Adrenal gland (tissue), 12 donors: ENCODE results near the gene TNIK. TPM values are rescaled to one million over a fixed set of nuclear protein-coding genes. Genes with fewer than 3 reads are reported as not detected.

Experiments
- DNase-seq, 7 donors: peaks; one replicate each; pipeline ENCODE4 v3.0.0-alpha.2; 2019 to 2020
- H3K27ac ChIP-seq, 5 donors: fragments of 200-600 bp; sonication (generic) in 4 of 5; 1 replicate in 3 of 5; 2 replicates in 2 of 5; pipeline versions ENCODE4 v1.5.1 to v1.8.0; 2016 to 2020; ENCODE audit warnings: mild to moderate bottlenecking in 1 of 5
- H3K27me3 ChIP-seq: fragments of 200-600 bp; 2 replicates; pipeline ENCODE4 v1.8.0; 2021
- H3K36me3 ChIP-seq, 2 donors: fragments of 200-600 bp; replicated peaks in 1 of 2; 1 replicate in 1 of 2; 2 replicates in 1 of 2; pipeline versions ENCODE4 v1.5.1 to v1.8.0; 2018 to 2022
- H3K4me1 ChIP-seq, 2 donors: fragments of 200-600 bp; replicated peaks in 1 of 2; 1 replicate in 1 of 2; 2 replicates in 1 of 2; pipeline versions ENCODE4 v1.5.1 to v1.8.0; 2018 to 2021
- H3K4me3 ChIP-seq, 4 donors: fragments of 200-600 bp; sonication (generic) in 3 of 4; one replicate each; pipeline ENCODE4 v1.5.1; 2016 to 2018
- H3K9me3 ChIP-seq, 3 donors: fragments of 200-600 bp; sonication (generic) in 1 of 3; replicated peaks in 1 of 3; 1 replicate in 2 of 3; 2 replicates in 1 of 3; pipeline versions ENCODE4 v1.5.1 to v1.8.0; 2016 to 2021
- CTCF ChIP-seq, 6 experiments: fragments of 450-650 bp in 4 of 6; fragments of 200-600 bp in 2 of 6; sonication (generic) in 1 of 6; IDR thresholded peaks; 1 replicate in 5 of 6; 2 replicates in 1 of 6; pipeline versions ENCODE4 v1.5.1 to v1.8.0; 2016 to 2021; ENCODE audit warnings: antibody characterized with exemption in 6 of 6, mild to moderate bottlenecking in 2 of 6, moderate library complexity in 1 of 6
- POLR2A ChIP-seq, 2 donors: fragments of 450-650 bp; IDR thresholded peaks; one replicate each; pipeline ENCODE4 v1.6.1; 2017; ENCODE audit warnings: antibody characterized with exemption in 2 of 2, mild to moderate bottlenecking in 2 of 2, moderate library complexity in 1 of 2
- WGBS, 4 donors: extraction: QIAGEN DNeasy Blood & Tissue Kit in 2 of 4; methylation state at CpG; one replicate each; pipeline versions ENCODE4 v1.1.5 to v1.1.7; 2013 to 2017; 5-methylcytosine and 5-hydroxymethylcytosine counted together
- intact Hi-C, 2 donors: fragments of 100-400 bp; cut with DNase I; formaldehyde crosslinking; loops; one replicate each; pipeline versions ENCODE4 v1.14.1 to v1.15.0; 2022 to 2023
- polyA plus RNA-seq, 3 donors: library from polyadenylated mRNA; stranded (reverse); fragments of 200-250 nt in 2 of 3; fragments of 350-450 nt in 1 of 3; fragmentation: Illumina TruSeq in 1 of 3; extraction: RNeasy Lipid Tissue Mini Kit (QIAGEN cat#74804) in 1 of 3; gene quantifications; one replicate each; pipeline ENCODE4 v1.2.3, GENCODE V29; 2013 to 2014
- total RNA-seq, 9 donors: library from RNA; depleted of rRNA in 4 of 9; stranded (reverse); fragments of >200 nt in 4 of 9; fragments of 120-200 nt in 1 of 9; fragmentation: NEBNext Ultra II Directional in 1 of 9; extraction: Animal tissue kit (Norgen Biotek cat#: 25700) in 1 of 9; gene quantifications; one replicate each; pipeline versions ENCODE4 v1.1.0 to v1.2.4, GENCODE V29; 2013 to 2023
- donor health status: healthy with polysubstance abuse.
- donor health status: Bipolar disorder and iron deficiency.
- donor health status: DM: yes; HTN: yes; CAD: no.
- donor health status: DM: no; HTN: no; CAD: no.
- donor health status: DM: no; HTN: no; CAD: no.
- donor health status: DM: yes; HTN: yes; CAD: no.

The TNIK gene
- total and polyA plus RNA-seq, 12 donors: 4.9 to 33.1 (median 10.7) TPM

- DNase-seq: no peak
- WGBS, 4 donors: 57 to 69% (median 62%) methylated on average over 1 of the region's 1 CpG
- Histone ChIP-seq H3K27ac (no peak overlapping the region), H3K36me3 (no peaks in the 10 kb centered on the region), H3K4me1 (peaks cover 0 to 10% of the 10 kb centered on the region in 2 donors), H3K27me3 (no peaks in the 10 kb centered on the region), H3K4me3 (no peak overlapping the region), H3K9me3 (no peaks in the 10 kb centered on the region)
- TF ChIP-seq POLR2A (IDR thresholded peaks at IDR 0.05) (no peak), CTCF (IDR thresholded peaks at IDR 0.05) (no peak)
- intact Hi-C loops: no loop called here
Measured at GRCh38 chr3:171266740-171267073, 193.5 kb downstream of the TNIK start.

GRCh38 chr3:171266034-171266739 is 194.0 kb downstream of the TNIK start:
- Histone ChIP-seq H3K27me3 (no peaks in the 10 kb centered on the region), H3K27ac (no peak overlapping the region), H3K4me1 (peaks cover 0 to 10% of the 10 kb centered on the region in 2 donors), H3K4me3 (no peak overlapping the region), H3K36me3 (no peaks in the 10 kb centered on the region), H3K9me3 (no peaks in the 10 kb centered on the region)
- WGBS, 4 donors: 56 to 67% (median 65%) methylated on average over 4 of the region's 4 CpGs
- intact Hi-C loops: no loop called here
- no peak for DNase-seq
- TF ChIP-seq POLR2A (IDR thresholded peaks at IDR 0.05) (no peak), CTCF (IDR thresholded peaks at IDR 0.05) (no peak)

GRCh38 chr3:171264758-171265157 is 195.4 kb downstream of the TNIK start:
- no peaks in the 10 kb centered on the region for H3K36me3 ChIP-seq
- peaks cover 0 to 10% of the 10 kb centered on the region in 2 donors for H3K4me1 ChIP-seq
- no peaks in the 10 kb centered on the region for H3K9me3 ChIP-seq
- no peak overlapping the region for H3K4me3 ChIP-seq
- H3K27ac ChIP-seq: no peak overlapping the region
- TF ChIP-seq CTCF (IDR thresholded peaks at IDR 0.05) (no peak), POLR2A (IDR thresholded peaks at IDR 0.05) (no peak)
- no peaks in the 10 kb centered on the region for H3K27me3 ChIP-seq
- WGBS, 4 donors: 87 to 94% (median 91%) methylated on average over 6 of the region's 6 CpGs
- intact Hi-C loops: no loop called here
- no peak for DNase-seq

GRCh38 chr3:171262431-171262830 is 197.8 kb downstream of the TNIK start:
- Histone ChIP-seq H3K9me3 (no peaks in the 10 kb centered on the region), H3K4me1 (peaks cover 0 to 18% of the 10 kb centered on the region in 2 donors), H3K27ac (no peak overlapping the region), H3K36me3 (no peaks in the 10 kb centered on the region), H3K27me3 (no peaks in the 10 kb centered on the region), H3K4me3 (no peak overlapping the region)
- intact Hi-C loops: no loop called here
- 70 to 78% (median 75%) methylated on average over 1 of the region's 1 CpG for whole genome bisulfite sequencing, 4 donors
- TF ChIP-seq CTCF (IDR thresholded peaks at IDR 0.05) (no peak), POLR2A (IDR thresholded peaks at IDR 0.05) (no peak)
- no peak for DNase-seq
